ENCODE results near the gene BRD9. TPM values are rescaled to one million over a fixed set of nuclear protein-coding genes. Genes with fewer than 3 reads are reported as not detected.

The BRD9 gene
- total and polyA plus RNA-seq, 10 donors: 26.5 to 82.9 (median 39.1) TPM

DNA sequence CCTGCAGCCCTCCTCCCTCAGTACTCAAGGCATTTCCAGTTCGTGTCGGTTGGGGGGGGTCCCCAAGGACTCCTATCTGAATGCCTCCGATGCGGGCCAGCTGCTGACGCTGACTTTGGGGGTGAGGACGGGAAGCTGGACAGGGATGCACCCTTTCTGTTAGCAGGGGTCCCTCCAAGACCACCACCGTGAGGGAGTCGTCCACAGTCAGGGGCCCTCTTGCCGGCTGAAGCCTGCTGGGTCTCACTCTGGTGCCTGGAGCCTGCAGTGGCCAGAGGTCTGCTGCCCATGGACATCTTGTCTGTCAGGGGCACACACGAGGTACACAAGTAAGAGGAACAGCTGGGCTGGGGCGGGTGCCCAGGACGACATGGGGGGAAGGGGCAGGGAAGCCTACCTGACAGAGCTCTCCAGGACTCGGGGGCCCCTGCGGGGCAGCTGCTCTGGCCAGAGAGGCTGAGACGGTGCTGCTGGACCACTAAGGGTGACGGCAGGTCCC lies 32.8 kb downstream of the BRD9 start:
- Histone ChIP-seq H3K27ac (no peak overlapping the region), H3K36me3 (peaks cover 4 to 54% (median 31%) of the 10 kb centered on the region in 6 donors), H3K27me3 (replicated peaks in 1 of 7) (no peaks in the 10 kb centered on the region), H3K9me3 (no peaks in the 10 kb centered on the region), H3K4me3 (no peak overlapping the region), H3K4me1 (no peaks in the 10 kb centered on the region)
- TF ChIP-seq POLR2A (IDR thresholded peaks at IDR 0.05): no peak
- TF ChIP-seq, protein P1, sequence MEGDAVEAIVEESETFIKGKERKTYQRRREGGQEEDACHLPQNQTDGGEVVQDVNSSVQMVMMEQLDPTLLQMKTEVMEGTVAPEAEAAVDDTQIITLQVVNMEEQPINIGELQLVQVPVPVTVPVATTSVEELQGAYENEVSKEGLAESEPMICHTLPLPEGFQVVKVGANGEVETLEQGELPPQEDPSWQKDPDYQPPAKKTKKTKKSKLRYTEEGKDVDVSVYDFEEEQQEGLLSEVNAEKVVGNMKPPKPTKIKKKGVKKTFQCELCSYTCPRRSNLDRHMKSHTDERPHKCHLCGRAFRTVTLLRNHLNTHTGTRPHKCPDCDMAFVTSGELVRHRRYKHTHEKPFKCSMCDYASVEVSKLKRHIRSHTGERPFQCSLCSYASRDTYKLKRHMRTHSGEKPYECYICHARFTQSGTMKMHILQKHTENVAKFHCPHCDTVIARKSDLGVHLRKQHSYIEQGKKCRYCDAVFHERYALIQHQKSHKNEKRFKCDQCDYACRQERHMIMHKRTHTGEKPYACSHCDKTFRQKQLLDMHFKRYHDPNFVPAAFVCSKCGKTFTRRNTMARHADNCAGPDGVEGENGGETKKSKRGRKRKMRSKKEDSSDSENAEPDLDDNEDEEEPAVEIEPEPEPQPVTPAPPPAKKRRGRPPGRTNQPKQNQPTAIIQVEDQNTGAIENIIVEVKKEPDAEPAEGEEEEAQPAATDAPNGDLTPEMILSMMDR (IDR thresholded peaks at IDR 0.05 in 8 of 11, conservative IDR thresholded peaks at IDR 0.05 in 3 of 11): no peak
- no peak for TF ChIP-seq POLR2AphosphoS5 (IDR thresholded peaks at IDR 0.05)
- intact Hi-C loops (cut with DNase I; ENCODE audit: low total_unique reads): no loop called here
- WGBS, 5 donors: 84 to 90% (median 86%) methylated on average over 10 to 16 of the region's 16 CpGs
- DNase-seq: no peak

DNA sequence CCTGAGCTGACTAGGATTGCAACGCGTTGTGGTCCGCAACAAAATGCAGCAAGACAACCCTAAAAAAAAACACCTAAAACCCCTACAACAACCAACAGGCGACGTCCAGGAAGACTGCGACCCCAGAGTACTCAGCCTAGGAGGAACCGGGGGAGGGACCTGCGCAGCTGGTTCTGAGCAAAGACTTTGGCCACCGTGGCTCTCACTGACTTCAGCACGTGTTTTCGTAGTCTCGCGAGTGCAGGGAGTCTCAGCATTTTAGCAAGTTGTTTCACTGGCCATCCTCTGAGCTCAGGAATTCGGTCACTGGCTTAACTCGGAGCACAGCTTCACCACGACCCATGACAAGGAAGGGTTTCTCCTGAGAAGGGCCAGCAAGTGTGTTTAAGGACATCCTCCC lies 33.2 kb downstream of the BRD9 start:
- Histone ChIP-seq H3K27me3 (replicated peaks in 1 of 7) (no peaks in the 10 kb centered on the region), H3K4me1 (no peaks in the 10 kb centered on the region), H3K27ac (no peak overlapping the region), H3K4me3 (no peak overlapping the region), H3K9me3 (no peaks in the 10 kb centered on the region), H3K36me3 (peaks cover 4 to 49% (median 26%) of the 10 kb centered on the region in 6 donors)
- no peak for DNase-seq
- TF ChIP-seq, protein P1 (IDR thresholded peaks at IDR 0.05 in 8 of 11, conservative IDR thresholded peaks at IDR 0.05 in 3 of 11): no peak
- no peak for TF ChIP-seq POLR2A (IDR thresholded peaks at IDR 0.05)
- no peak for TF ChIP-seq POLR2AphosphoS5 (IDR thresholded peaks at IDR 0.05)
- intact Hi-C loops (cut with DNase I; ENCODE audit: low total_unique reads): no loop called here
- 77 to 92% (median 84%) methylated on average over 16 of the region's 16 CpGs for whole genome bisulfite sequencing, 5 donors

DNA sequence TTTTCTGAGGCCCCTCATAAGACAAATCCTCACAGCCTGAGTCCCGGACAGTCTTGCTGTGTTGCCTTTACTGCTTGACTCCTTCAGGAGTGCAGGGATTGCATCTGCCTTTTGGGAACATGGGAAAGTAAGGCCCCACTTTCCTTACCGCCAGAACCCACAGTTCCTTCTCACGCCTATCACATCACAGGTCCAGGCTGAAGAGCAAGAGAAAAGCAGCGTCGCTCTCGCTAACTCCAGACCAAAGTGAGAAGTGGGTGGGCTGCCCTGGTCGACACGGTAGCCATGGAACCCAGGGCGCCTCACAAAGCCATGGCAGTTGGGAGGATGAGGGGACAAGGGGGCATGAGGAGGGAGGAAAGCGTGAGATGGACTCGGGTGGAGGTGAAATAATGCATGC lies 33.9 kb downstream of the BRD9 start:
- intact Hi-C loops (cut with DNase I; ENCODE audit: low total_unique reads): no loop called here
- 89 to 95% (median 92%) methylated on average over 11 of the region's 11 CpGs for WGBS, 5 donors
- DNase-seq: no peak

More for the DNA sequence above, 33.9 kb downstream of the BRD9 start:
- Histone ChIP-seq H3K4me3 (no peak overlapping the region), H3K27ac (no peak overlapping the region), H3K27me3 (replicated peaks in 1 of 7) (no peaks in the 10 kb centered on the region), H3K36me3 (peaks cover 4 to 42% (median 20%) of the 10 kb centered on the region in 6 donors), H3K4me1 (no peaks in the 10 kb centered on the region), H3K9me3 (no peaks in the 10 kb centered on the region)
- TF ChIP-seq, protein P1 (IDR thresholded peaks at IDR 0.05 in 8 of 11, conservative IDR thresholded peaks at IDR 0.05 in 3 of 11): no peak
- no peak for TF ChIP-seq POLR2AphosphoS5 (IDR thresholded peaks at IDR 0.05)
- TF ChIP-seq POLR2A (IDR thresholded peaks at IDR 0.05): no peak
